GM21786 (cell line): Measurements from ENCODE around the gene CELF2.
A peak's percentile ranks its signal among the peaks of the same experiment; 100 is the strongest.

Experiments used
- ATAC-seq: cut with Tn5 transposase; IDR thresholded peaks from one replicate; pipeline ENCODE4 v1.9.1; 2021; ENCODE audit not compliant: unreplicated experiment

The CELF2 gene

GRCh38 chr10:11215471-11215870 lies 197.8 kb downstream of the CELF2 start:
- ATAC-seq = no peak

GRCh38 chr10:11217521-11217920 lies 199.8 kb downstream of the CELF2 start:
- ATAC-seq = no peak

GRCh38 chr10:11218395-11218794 lies 200.7 kb downstream of the CELF2 start:
- no peak for ATAC-seq

- no peak for ATAC-seq
Observed at GRCh38 chr10:11219431-11219830, 201.8 kb downstream of the CELF2 start.

GRCh38 chr10:11223081-11223480 lies 205.4 kb downstream of the CELF2 start:
- ATAC-seq = no peak

- no peak for ATAC-seq
Observed at GRCh38 chr10:11223507-11224140, 206.0 kb downstream of the CELF2 start.

- ATAC-seq = no peak
Observed at GRCh38 chr10:11224321-11224720, 206.6 kb downstream of the CELF2 start.

- ATAC-seq = no peak
Observed at GRCh38 chr10:11224792-11225416, 207.2 kb downstream of the CELF2 start.

GRCh38 chr10:11225935-11226334 lies 208.3 kb downstream of the CELF2 start:
- peak; percentile 61 for ATAC-seq

GRCh38 chr10:11227103-11227502 lies 209.4 kb downstream of the CELF2 start:
- peak; percentile 46 for ATAC-seq

- ATAC-seq = no peak
Observed at GRCh38 chr10:11229893-11230292, 212.2 kb downstream of the CELF2 start.

GRCh38 chr10:11230498-11231167 lies 213.0 kb downstream of the CELF2 start:
- no peak for ATAC-seq

GRCh38 chr10:11231285-11231684 lies 213.6 kb downstream of the CELF2 start:
- ATAC-seq = no peak

- no peak for ATAC-seq
Observed at GRCh38 chr10:11232222-11232961, 214.7 kb downstream of the CELF2 start.

- no peak for ATAC-seq
Observed at GRCh38 chr10:11234857-11235531, 217.3 kb downstream of the CELF2 start.

- no peak for ATAC-seq
Observed at GRCh38 chr10:11235771-11236170, 218.1 kb downstream of the CELF2 start.

GRCh38 chr10:11236234-11236633 lies 218.6 kb downstream of the CELF2 start:
- ATAC-seq = peak; percentile 72

GRCh38 chr10:11237571-11237970 lies 219.9 kb downstream of the CELF2 start:
- peak; percentile 33 for ATAC-seq

- no peak for ATAC-seq
Observed at GRCh38 chr10:11238893-11239292, 221.2 kb downstream of the CELF2 start.

- no peak for ATAC-seq
Observed at GRCh38 chr10:11240641-11241040, 223.0 kb downstream of the CELF2 start.
